Panc1 (cell line): ENCODE results near the gene DBT. TPM values are rescaled to one million over a fixed set of nuclear protein-coding genes. Genes with fewer than 3 reads are reported as not detected.
"Not testable (repeated sequence)": the region's sequence is repeated elsewhere in the genome, so short reads cannot be mapped to it uniquely, and the experiment has no call there.

ENCODE experiments used
- ATAC-seq: fragments of 200-7000 bp; cut with Tn5 transposase; 2 replicates; pipeline ENCODE4 v1.9.1; 2020; ENCODE audit warnings: mild to moderate bottlenecking, moderate library complexity
- BruUV-seq: library from RNA; stranded (reverse); fragments of 400-500 nt; replicated peaks from 2 replicates; lab custom pipeline; 2021; lab: Mats Ljungman, UMichigan
- CTCF ChIA-PET: fragments of 300-600 bp; sonication (Branson Sonifier 250); formaldehyde crosslinking; loops from one replicate; lab custom pipeline; 2022; ENCODE audit warnings: antibody characterized with exemption; lab: Charles Lee
- POLR2A ChIA-PET: fragments of 300-600 bp; sonication (Branson Sonifier 250); formaldehyde crosslinking; loops from one replicate; lab custom pipeline; 2022; ENCODE audit warnings: antibody characterized with exemption; lab: Charles Lee
- DNase-seq: peaks from one replicate; pipeline ENCODE4 v3.0.0-alpha.2; 2010; ENCODE audit warnings: low read depth, low spot score
- H3K27ac ChIP-seq: 2 replicates; pipeline ENCODE4 v1.5.1; 2011; ENCODE audit warnings: mild to moderate bottlenecking, low read length, inconsistent platforms
- H3K27me3 ChIP-seq: fragments of 200-500 bp; sonication (Bioruptor generic); 2 replicates; pipeline ENCODE4 v1.6.0; 2014; ENCODE audit warnings: low read length, inconsistent platforms; ENCODE audit not compliant: control insufficient read depth, insufficient read depth
- H3K36me3 ChIP-seq: fragments of 200-500 bp; sonication (Bioruptor generic); 2 replicates; pipeline ENCODE4 v1.5.1; 2014; ENCODE audit warnings: inconsistent platforms, mild to moderate bottlenecking, low read length, moderate library complexity; ENCODE audit not compliant: control insufficient read depth, insufficient read depth
- H3K4me1 ChIP-seq: 2 replicates; pipeline ENCODE4 v1.5.1; 2011; ENCODE audit warnings: inconsistent platforms, mild to moderate bottlenecking, low read length, moderate library complexity; ENCODE audit not compliant: control insufficient read depth, insufficient read depth
- H3K4me3 ChIP-seq, 2 experiments: 2 replicates each; pipeline ENCODE4 v1.5.1; 2011 to 2012; ENCODE audit warnings: low read depth in 2 of 2, low read length in 2 of 2, mild to moderate bottlenecking in 2 of 2, inconsistent platforms in 1 of 2, moderate library complexity in 1 of 2
- H3K9me3 ChIP-seq: fragments of 200-500 bp; sonication (Bioruptor generic); 2 replicates; pipeline ENCODE4 v1.5.1; 2014; ENCODE audit warnings: low read depth, mild to moderate bottlenecking, inconsistent platforms, low read length, moderate library complexity; ENCODE audit not compliant: control insufficient read depth, insufficient read depth
- POLR2AphosphoS5 ChIP-seq: IDR thresholded peaks from 2 replicates; pipeline ENCODE4 v1.6.1; 2012; ENCODE audit warnings: mild to moderate bottlenecking, low read depth, low read length, moderate library complexity
- TCF7L2 ChIP-seq: IDR thresholded peaks from 2 replicates; pipeline ENCODE4 v1.6.1; 2011; ENCODE audit warnings: mild to moderate bottlenecking, low read depth, low read length, inconsistent platforms
- in situ Hi-C: cut with HindIII; loops from 2 replicates; pipeline ENCODE4 v1.10.0; 2016; ENCODE audit warnings: low sequenced_read_pairs, low pct_unique_long_range_greater_than_20kb
- intact Hi-C: fragments of 100-400 bp; cut with micrococcal nuclease; formaldehyde crosslinking; loops from one replicate; pipeline ENCODE4 v1.10.0; 2022; ENCODE audit not compliant: unreplicated experiment
- total RNA-seq: library from RNA; stranded (reverse); gene quantifications from one replicate; pipeline ENCODE4 v1.2.1, GENCODE V29; 2021; ENCODE audit not compliant: unreplicated experiment
- TF ChIP-seq, protein P1 (sequence below), 2 experiments: IDR thresholded peaks; 2 replicates each; pipeline ENCODE4 v1.6.1; 2011 to 2012; ENCODE audit warnings: low read depth in 2 of 2, control low read depth in 1 of 2, low read length in 1 of 2, mild to moderate bottlenecking in 1 of 2, moderate library complexity in 1 of 2; ENCODE audit not compliant: insufficient read depth in 1 of 2

The DBT gene
- total RNA-seq, 1 experiment from 2014 or later = 5.2 TPM

DNA sequence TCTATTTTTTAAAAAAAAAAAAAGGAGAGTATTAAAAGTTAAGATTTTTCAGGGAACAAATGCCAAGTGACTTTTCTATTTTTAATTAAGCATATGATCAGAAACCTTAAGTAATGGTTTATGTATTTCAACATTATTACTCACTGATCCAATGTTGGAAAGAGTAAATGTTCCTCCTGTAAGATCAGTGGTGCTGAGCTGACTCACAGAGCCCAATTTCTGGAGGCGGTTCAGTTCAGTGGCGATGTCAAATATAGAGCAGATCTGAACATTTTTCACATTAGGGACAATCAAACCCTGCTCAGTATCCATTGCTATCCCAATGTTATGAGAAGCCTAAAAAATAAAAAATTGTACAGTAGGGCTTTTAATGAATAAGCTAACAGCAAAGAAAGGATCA lies 43.3 kb downstream of the DBT start:
- H3K27me3 ChIP-seq = no peaks in the 10 kb centered on the region
- in situ Hi-C loops (no loop called here), intact Hi-C loops (no loop called here)
- no peaks in the 10 kb centered on the region for H3K9me3 ChIP-seq
- POLR2A ChIA-PET = no interaction called here
- no peak overlapping the region for H3K4me3 ChIP-seq
- H3K4me1 ChIP-seq = no peaks in the 10 kb centered on the region
- no peaks in the 10 kb centered on the region for H3K36me3 ChIP-seq
- ATAC-seq = no peak
- DNase-seq = no peak
- no peak overlapping the region for H3K27ac ChIP-seq
- TF ChIP-seq, protein P1, sequence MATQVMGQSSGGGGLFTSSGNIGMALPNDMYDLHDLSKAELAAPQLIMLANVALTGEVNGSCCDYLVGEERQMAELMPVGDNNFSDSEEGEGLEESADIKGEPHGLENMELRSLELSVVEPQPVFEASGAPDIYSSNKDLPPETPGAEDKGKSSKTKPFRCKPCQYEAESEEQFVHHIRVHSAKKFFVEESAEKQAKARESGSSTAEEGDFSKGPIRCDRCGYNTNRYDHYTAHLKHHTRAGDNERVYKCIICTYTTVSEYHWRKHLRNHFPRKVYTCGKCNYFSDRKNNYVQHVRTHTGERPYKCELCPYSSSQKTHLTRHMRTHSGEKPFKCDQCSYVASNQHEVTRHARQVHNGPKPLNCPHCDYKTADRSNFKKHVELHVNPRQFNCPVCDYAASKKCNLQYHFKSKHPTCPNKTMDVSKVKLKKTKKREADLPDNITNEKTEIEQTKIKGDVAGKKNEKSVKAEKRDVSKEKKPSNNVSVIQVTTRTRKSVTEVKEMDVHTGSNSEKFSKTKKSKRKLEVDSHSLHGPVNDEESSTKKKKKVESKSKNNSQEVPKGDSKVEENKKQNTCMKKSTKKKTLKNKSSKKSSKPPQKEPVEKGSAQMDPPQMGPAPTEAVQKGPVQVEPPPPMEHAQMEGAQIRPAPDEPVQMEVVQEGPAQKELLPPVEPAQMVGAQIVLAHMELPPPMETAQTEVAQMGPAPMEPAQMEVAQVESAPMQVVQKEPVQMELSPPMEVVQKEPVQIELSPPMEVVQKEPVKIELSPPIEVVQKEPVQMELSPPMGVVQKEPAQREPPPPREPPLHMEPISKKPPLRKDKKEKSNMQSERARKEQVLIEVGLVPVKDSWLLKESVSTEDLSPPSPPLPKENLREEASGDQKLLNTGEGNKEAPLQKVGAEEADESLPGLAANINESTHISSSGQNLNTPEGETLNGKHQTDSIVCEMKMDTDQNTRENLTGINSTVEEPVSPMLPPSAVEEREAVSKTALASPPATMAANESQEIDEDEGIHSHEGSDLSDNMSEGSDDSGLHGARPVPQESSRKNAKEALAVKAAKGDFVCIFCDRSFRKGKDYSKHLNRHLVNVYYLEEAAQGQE (IDR thresholded peaks at IDR 0.05; ENCODE audit: insufficient read depth in 1 of 2, low read depth in 2 of 2, low read length in 1 of 2) = no peak
- TF ChIP-seq TCF7L2 (no peak), POLR2AphosphoS5 (no peak)
- BruUV-seq = no TSS peak
- CTCF ChIA-PET = no interaction called here

DNA sequence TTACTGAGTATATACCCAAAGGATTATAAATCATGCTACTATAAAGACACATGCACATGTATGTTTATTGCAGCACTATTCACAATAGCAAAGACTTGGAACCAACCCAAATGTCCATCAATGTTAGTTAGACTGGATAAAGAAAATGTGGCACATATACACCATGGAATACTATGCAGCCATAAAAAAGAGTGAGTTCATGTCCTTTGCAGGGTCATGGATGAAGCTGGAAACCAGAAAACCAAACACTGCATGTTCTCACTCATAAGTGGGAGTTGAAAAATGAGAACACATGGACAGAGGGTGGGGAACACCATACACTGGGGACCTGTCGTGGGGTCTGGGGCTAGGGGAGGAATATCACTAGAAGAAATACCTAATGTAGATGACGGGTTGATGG lies 44.0 kb downstream of the DBT start:
- CTCF ChIA-PET, H3K9me3 ChIP-seq, H3K4me1 ChIP-seq, ATAC-seq, BruUV-seq, H3K4me3 ChIP-seq, H3K27me3 ChIP-seq, H3K36me3 ChIP-seq, intact Hi-C loops, DNase-seq, H3K27ac ChIP-seq, in situ Hi-C loops, POLR2A ChIA-PET: not testable (repeated sequence)

DNA sequence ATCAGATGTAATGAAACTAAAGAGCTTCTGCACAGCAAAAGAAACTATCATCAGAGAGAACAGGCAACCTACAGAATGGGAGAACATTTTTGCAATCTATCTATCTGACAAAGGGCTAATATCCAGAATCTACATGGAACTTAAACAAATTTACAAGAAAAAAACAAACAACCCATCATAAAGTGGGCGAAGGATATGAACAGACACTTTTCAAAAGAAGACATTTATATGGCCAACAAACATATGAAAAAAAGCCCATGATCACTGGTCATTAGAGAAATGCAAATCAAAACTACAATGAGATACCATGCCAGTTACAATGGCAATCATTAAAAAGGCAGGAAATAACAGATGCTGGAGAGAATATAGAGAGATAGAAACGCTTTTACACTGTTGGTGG lies 44.5 kb downstream of the DBT start:
- intact Hi-C loops = not testable (repeated sequence)

DNA sequence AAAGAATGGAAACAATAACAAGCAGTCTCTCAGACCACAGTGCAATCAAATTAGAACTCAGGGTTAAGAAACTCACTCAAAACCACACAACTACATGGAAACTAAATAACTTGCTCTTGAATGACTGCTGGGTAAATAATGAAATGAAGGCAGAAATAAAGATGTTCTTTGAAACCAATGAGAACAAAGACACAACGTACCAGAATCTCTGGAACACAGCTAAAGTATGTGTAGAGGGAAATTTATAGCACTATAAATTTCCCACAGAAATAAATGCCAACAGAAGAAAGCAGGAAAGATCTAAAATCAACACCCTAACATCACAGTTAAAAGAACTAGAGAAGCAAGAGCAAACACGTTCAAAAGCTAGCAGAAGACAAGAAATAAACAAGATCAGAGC lies 46.9 kb downstream of the DBT start:
- H3K4me3 ChIP-seq, H3K9me3 ChIP-seq, BruUV-seq, H3K4me1 ChIP-seq, H3K36me3 ChIP-seq, POLR2A ChIA-PET, ATAC-seq, CTCF ChIA-PET, in situ Hi-C loops, H3K27ac ChIP-seq, DNase-seq, H3K27me3 ChIP-seq, intact Hi-C loops: not testable (repeated sequence)

More for the DNA sequence above, 44.5 kb downstream of the DBT start:
- BruUV-seq, H3K36me3 ChIP-seq, H3K9me3 ChIP-seq, H3K27me3 ChIP-seq, H3K4me1 ChIP-seq, in situ Hi-C loops, POLR2A ChIA-PET, ATAC-seq, H3K27ac ChIP-seq, DNase-seq, H3K4me3 ChIP-seq, CTCF ChIA-PET: not testable (repeated sequence)

DNA sequence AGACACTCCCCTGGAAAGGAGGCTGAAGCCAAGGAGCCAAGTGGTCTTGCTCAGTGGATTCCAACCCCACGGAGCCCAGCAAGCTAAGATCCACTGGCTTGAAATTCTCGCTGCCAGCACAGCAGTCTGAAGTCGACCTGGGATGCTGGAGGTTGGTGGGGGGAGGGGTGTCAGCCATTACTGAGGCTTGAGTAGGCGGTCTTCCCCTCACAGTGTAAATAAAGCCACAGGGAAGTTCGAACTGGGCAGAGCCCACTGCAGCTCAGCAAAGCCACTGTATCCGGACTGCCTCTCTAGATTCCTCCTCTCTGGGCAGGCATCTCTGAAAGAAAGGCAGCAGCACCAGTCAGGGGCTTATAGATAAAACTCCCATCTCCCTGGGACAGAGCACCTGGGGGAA lies 49.6 kb downstream of the DBT start:
- POLR2A ChIA-PET, ATAC-seq, intact Hi-C loops, in situ Hi-C loops, BruUV-seq, H3K27me3 ChIP-seq, H3K4me3 ChIP-seq, H3K27ac ChIP-seq, H3K9me3 ChIP-seq, DNase-seq, CTCF ChIA-PET, H3K4me1 ChIP-seq, H3K36me3 ChIP-seq: not testable (repeated sequence)
